A549 (cell line): Measurements from ENCODE around the gene CHKA. TPM values are rescaled to one million over a fixed set of nuclear protein-coding genes. Genes with fewer than 3 reads are reported as not detected.

Source experiments
- ATAC-seq, 2 experiments: fragments of 200-7000 bp in 1 of 2; fragments of >200 bp in 1 of 2; cut with Nextera tagmentation in 1 of 2; cut with Tn5 transposase in 1 of 2; 3 replicates each; pipeline versions ENCODE4 v1.8.0 to v1.9.1; 2018 to 2020; ENCODE audit warnings: mild to moderate bottlenecking in 1 of 2, moderate library complexity in 1 of 2
- CTCF ChIA-PET: fragments of 300-600 bp; sonication (Branson Sonifier 250); formaldehyde crosslinking; extraction: SDS; loops from one replicate; lab custom pipeline; 2021; ENCODE audit warnings: antibody characterized with exemption, inconsistent platforms; lab: Yijun Ruan, JAX
- POLR2A ChIA-PET: fragments of 350-600 bp; formaldehyde crosslinking; extraction: SDS; loops from one replicate; lab custom pipeline; 2021; ENCODE audit warnings: antibody characterized with exemption, inconsistent platforms; lab: Yijun Ruan, JAX
- DNase-seq, 2 experiments: peaks; one replicate each; pipeline versions ENCODE4 v3.0.0 to v3.0.0-alpha.2; 2011 to 2016; ENCODE audit warnings: low read depth in 1 of 2, low spot score in 1 of 2
- FAIRE-seq: peaks from 2 replicates; lab custom pipeline; 2011; peaks lifted over from hg19 to GRCh38; lab: Jason Lieb, UNC
- H3K27ac ChIP-seq, 2 experiments: fragments of >200 bp; sonication (Bioruptor Twin); formaldehyde crosslinking; 3 replicates each; pipeline ENCODE4 v1.5.1; 2016 to 2017
- H3K4me1 ChIP-seq: fragments of >200 bp; sonication (Bioruptor Twin); formaldehyde crosslinking; 3 replicates; pipeline ENCODE4 v1.6.1; 2016
- H3K4me2 ChIP-seq: fragments of >200 bp; sonication (Bioruptor Twin); formaldehyde crosslinking; 3 replicates; pipeline ENCODE4 v1.6.1; 2016
- H3K4me3 ChIP-seq: fragments of >200 bp; sonication (Bioruptor Twin); formaldehyde crosslinking; 3 replicates; pipeline ENCODE4 v1.5.1; 2016
- H3K9me3 ChIP-seq: fragments of >200 bp; sonication (Bioruptor Twin); formaldehyde crosslinking; 3 replicates; pipeline ENCODE4 v1.6.1; 2016
- CBX8 ChIP-seq: fragments of 200-600 bp; sonication (generic); IDR thresholded peaks from 2 replicates; pipeline ENCODE4 v1.6.1; 2016
- CEBPB ChIP-seq, 2 experiments: fragments of >200 bp in 1 of 2; sonication (Bioruptor Twin) in 1 of 2; formaldehyde crosslinking in 1 of 2; IDR thresholded peaks; 2 replicates each; pipeline ENCODE4 v1.6.1; 2012 to 2016
- EHF ChIP-seq: fragments of 250-450 bp; sonication (Bioruptor Pico); IDR thresholded peaks from 2 replicates; pipeline ENCODE4 v1.5.0; 2020; ENCODE audit warnings: mild to moderate bottlenecking
- EHMT2 ChIP-seq: fragments of 200-600 bp; sonication (generic); IDR thresholded peaks from 2 replicates; pipeline ENCODE4 v1.6.1; 2016; ENCODE audit warnings: antibody characterized with exemption, low read depth, mild to moderate bottlenecking, moderate library complexity
- FOSL2 ChIP-seq, 2 experiments: fragments of 450-650 bp in 1 of 2; fragments of >200 bp in 1 of 2; sonication (Bioruptor Twin) in 1 of 2; formaldehyde crosslinking; IDR thresholded peaks; 2 replicates each; pipeline versions ENCODE4 v1.5.0 to v1.6.1; 2016 to 2020; ENCODE audit warnings: mild to moderate bottlenecking in 1 of 2, moderate library complexity in 1 of 2
- HDAC2 ChIP-seq: fragments of 200-600 bp; sonication (generic); IDR thresholded peaks from 2 replicates; pipeline ENCODE4 v1.6.1; 2016
- HEYL ChIP-seq: fragments of 250-450 bp; sonication (Bioruptor Pico); IDR thresholded peaks from 2 replicates; pipeline ENCODE4 v1.8.0; 2021; ENCODE audit warnings: mild to moderate bottlenecking, moderate library complexity
- HOXB13 ChIP-seq: fragments of 250-450 bp; sonication (Bioruptor Pico); IDR thresholded peaks from 2 replicates; pipeline ENCODE4 v1.5.0; 2020; ENCODE audit warnings: low read depth, mild to moderate bottlenecking, moderate library complexity
- JUN ChIP-seq, 2 experiments: fragments of >200 bp; sonication (Bioruptor Twin); formaldehyde crosslinking; IDR thresholded peaks; 2 replicates in 1 of 2; 3 replicates in 1 of 2; pipeline ENCODE4 v1.6.1; 2016 to 2017
- JUNB ChIP-seq: fragments of >200 bp; sonication (Bioruptor Twin); formaldehyde crosslinking; IDR thresholded peaks from 2 replicates; pipeline ENCODE4 v1.6.1; 2016
- KDM5A ChIP-seq: fragments of 200-600 bp; sonication (generic); IDR thresholded peaks from 2 replicates; pipeline ENCODE4 v1.6.1; 2016; ENCODE audit warnings: antibody characterized with exemption, mild to moderate bottlenecking
- MAZ ChIP-seq: fragments of 150-350 bp; IDR thresholded peaks from 2 replicates; pipeline ENCODE4 v1.6.1; 2014; ENCODE audit warnings: antibody characterized with exemption, low read depth, low read length, borderline replicate concordance
- MYC ChIP-seq: IDR thresholded peaks from 2 replicates; pipeline ENCODE4 v1.6.1; 2012; ENCODE audit warnings: mild to moderate bottlenecking, inconsistent platforms, low read length, improper control_type of control experiment, borderline replicate concordance
- NPAS2 ChIP-seq: fragments of 250-450 bp; sonication (Bioruptor Pico); IDR thresholded peaks from 2 replicates; pipeline ENCODE4 v1.8.0; 2022; ENCODE audit warnings: mild to moderate bottlenecking, moderate library complexity, borderline replicate concordance
- NR3C1 ChIP-seq: fragments of >200 bp; sonication (Bioruptor Twin); formaldehyde crosslinking; IDR thresholded peaks from 3 replicates; pipeline ENCODE4 v1.6.1; 2017
- RCOR1 ChIP-seq: fragments of 150-350 bp; IDR thresholded peaks from 2 replicates; pipeline ENCODE4 v1.6.1; 2014; ENCODE audit warnings: antibody characterized with exemption, low read length, low read depth
- SMC3 ChIP-seq: fragments of >200 bp; sonication (Bioruptor Twin); formaldehyde crosslinking; IDR thresholded peaks from 3 replicates; pipeline ENCODE4 v1.6.1; 2018; ENCODE audit warnings: inconsistent platforms
- ZC3H11A ChIP-seq: fragments of 450-650 bp; IDR thresholded peaks from 2 replicates; pipeline ENCODE4 v1.6.1; 2014; ENCODE audit warnings: antibody characterized with exemption, mild to moderate bottlenecking
- ZFP36 ChIP-seq: fragments of 450-650 bp; IDR thresholded peaks from 2 replicates; pipeline ENCODE4 v1.6.1; 2014; ENCODE audit warnings: borderline replicate concordance; ENCODE audit not compliant: partially characterized antibody
- WGBS: methylation state at CpG from one replicate; pipeline ENCODE4 v1.1.6; 2017; ENCODE audit errors: missing lambda C conversion rate; 5-methylcytosine and 5-hydroxymethylcytosine counted together
- polyA plus RNA-seq, 4 experiments: library from polyadenylated mRNA; depleted of rRNA in 3 of 4; stranded (reverse); fragments of >200 nt; fragmentation: RNase III in 1 of 4; extraction: RNeasy Plus Mini Kit Qiagen cat#74134 plus additional on column Dnase treatment in 1 of 4; gene quantifications; 2 replicates in 3 of 4; 3 replicates in 1 of 4; pipeline ENCODE4 v1.2.3, GENCODE V29; 2011 to 2017
- TF ChIP-seq, protein P1 (sequence below): fragments of 150-350 bp; IDR thresholded peaks from 2 replicates; pipeline ENCODE4 v1.6.1; 2014; ENCODE audit warnings: low read depth, mild to moderate bottlenecking, low read length
- TF ChIP-seq, protein P2 (sequence below): fragments of 450-650 bp; IDR thresholded peaks from 2 replicates; pipeline ENCODE4 v1.6.1; 2014; ENCODE audit warnings: antibody characterized with exemption
- TF ChIP-seq, protein P3 (sequence below): IDR thresholded peaks from 2 replicates; pipeline ENCODE4 v1.6.1; 2012
- TF ChIP-seq, protein P4 (sequence below): fragments of >200 bp; sonication (Bioruptor Twin); formaldehyde crosslinking; IDR thresholded peaks from 3 replicates; pipeline ENCODE4 v1.5.1; 2016
- TF ChIP-seq, protein P5 (sequence below): fragments of 200-600 bp; sonication (generic); IDR thresholded peaks from 2 replicates; pipeline ENCODE4 v1.6.1; 2016; ENCODE audit warnings: antibody characterized with exemption, mild to moderate bottlenecking, moderate library complexity
- TF ChIP-seq, protein P6 (sequence below): fragments of 250-450 bp; sonication (Bioruptor Pico); IDR thresholded peaks from 2 replicates; pipeline ENCODE4 v1.5.0; 2020; ENCODE audit warnings: low read depth, mild to moderate bottlenecking, moderate library complexity
- TF ChIP-seq, protein P7 (sequence below): fragments of 250-450 bp; sonication (Bioruptor Pico); IDR thresholded peaks from 2 replicates; pipeline ENCODE4 v1.5.0; 2021; ENCODE audit warnings: mild to moderate bottlenecking, moderate library complexity, borderline replicate concordance

Gene CHKA
- polyA plus RNA-seq, 2 of the 4 experiments (the other 2 are of a cell fraction) = 14.2 to 21.7 TPM

DNA sequence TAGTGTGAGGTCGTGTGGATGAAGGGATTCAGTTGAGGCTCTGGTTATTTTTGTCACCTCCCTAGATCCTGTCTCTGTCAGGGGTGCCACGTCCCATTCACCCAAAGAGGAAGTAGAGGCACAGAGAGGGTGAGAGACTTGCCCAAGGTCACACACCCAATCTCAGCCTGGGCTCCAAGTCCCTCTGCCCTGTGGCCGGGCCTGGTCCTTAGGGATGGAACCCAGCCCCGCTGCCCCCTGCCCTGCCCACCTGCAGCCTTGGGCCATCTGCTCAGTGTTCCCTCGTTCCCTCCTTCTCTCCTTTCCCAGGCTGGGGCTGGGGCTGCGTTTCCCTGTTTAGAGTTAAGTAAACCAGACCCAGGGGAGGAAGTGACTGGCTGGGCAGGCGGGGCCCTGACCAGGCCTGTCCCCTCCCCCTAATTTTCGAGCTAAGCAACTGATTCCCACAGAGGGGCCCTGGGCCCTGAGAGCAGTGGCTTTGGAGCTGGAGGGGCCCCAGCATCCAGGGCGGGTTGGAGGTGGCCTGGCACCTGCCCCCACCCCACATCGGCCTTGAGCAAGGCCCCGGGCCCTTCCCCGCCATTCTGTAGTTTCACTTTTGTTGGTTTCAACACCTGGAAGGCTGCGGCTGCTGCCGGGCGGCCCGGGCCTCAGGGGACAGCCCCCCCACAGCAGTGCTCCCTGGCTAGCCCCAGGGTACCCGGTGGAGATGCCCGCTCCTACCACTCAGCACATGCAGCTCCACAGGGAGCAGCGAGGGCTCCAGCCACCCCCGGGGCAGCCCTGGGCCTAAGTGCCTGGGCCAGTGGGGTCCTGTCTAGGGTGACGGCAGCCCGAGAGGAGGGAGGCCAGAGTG lies 80.9 kb downstream of the CHKA start:
- Histone ChIP-seq H3K4me2 (peak overlapping the region; percentile 94), H3K9me3 (no peaks in the 10 kb centered on the region), H3K4me1 (peaks cover 49% of the 10 kb centered on the region), H3K4me3 (peak overlapping the region; percentile 60), H3K27ac (peak overlapping the region; percentile 95 to 96)
- no peak for FAIRE-seq
- ChIA-PET POLR2A (interaction anchor here (1.8 to 2.5 kb wide), 2 partner anchors 26 to 30 kb away, joined by 5 to 9 read pairs; partner anchors contain the start of gene ALDH3B1), CTCF (interaction anchor here (0.9 to 7.3 kb wide), 6 partner anchors 12 to 257 kb away, joined by 4 to 60 read pairs (median 6); partner anchors contain the start of gene ALDH3B1)
- WGBS = 8% methylated on average over 11 of the region's 22 CpGs
- TF ChIP-seq, protein P1, sequence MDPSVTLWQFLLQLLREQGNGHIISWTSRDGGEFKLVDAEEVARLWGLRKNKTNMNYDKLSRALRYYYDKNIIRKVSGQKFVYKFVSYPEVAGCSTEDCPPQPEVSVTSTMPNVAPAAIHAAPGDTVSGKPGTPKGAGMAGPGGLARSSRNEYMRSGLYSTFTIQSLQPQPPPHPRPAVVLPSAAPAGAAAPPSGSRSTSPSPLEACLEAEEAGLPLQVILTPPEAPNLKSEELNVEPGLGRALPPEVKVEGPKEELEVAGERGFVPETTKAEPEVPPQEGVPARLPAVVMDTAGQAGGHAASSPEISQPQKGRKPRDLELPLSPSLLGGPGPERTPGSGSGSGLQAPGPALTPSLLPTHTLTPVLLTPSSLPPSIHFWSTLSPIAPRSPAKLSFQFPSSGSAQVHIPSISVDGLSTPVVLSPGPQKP = no peak
- TF ChIP-seq, protein P2, sequence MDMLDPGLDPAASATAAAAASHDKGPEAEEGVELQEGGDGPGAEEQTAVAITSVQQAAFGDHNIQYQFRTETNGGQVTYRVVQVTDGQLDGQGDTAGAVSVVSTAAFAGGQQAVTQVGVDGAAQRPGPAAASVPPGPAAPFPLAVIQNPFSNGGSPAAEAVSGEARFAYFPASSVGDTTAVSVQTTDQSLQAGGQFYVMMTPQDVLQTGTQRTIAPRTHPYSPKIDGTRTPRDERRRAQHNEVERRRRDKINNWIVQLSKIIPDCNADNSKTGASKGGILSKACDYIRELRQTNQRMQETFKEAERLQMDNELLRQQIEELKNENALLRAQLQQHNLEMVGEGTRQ = no peak
- TF ChIP-seq CEBPB (IDR thresholded peaks at IDR 0.05) (no peak), SMC3 (no peak), MAZ (no peak), EHF (CRISPR knock-in tag) (no peak), HEYL (CRISPR knock-in tag) (no peak), KDM5A (no peak), FOSL2 (IDR thresholded peaks at IDR 0.05) (no peak), FOSL2 (CRISPR knock-in tag; IDR thresholded peaks at IDR 0.05) (no peak), MYC (no peak), HDAC2 (no peak), ZFP36 (peak; percentile 53), JUNB (no peak), RCOR1 (no peak), NPAS2 (CRISPR knock-in tag) (no peak), HOXB13 (CRISPR knock-in tag) (no peak), NR3C1 (no peak), EHMT2 (no peak), JUN (IDR thresholded peaks at IDR 0.05) (peak in 1 of 2 experiments; percentile 49; a peak in 1 of 5 replicates), CBX8 (no peak), ZC3H11A (no peak)
- TF ChIP-seq, protein P3, sequence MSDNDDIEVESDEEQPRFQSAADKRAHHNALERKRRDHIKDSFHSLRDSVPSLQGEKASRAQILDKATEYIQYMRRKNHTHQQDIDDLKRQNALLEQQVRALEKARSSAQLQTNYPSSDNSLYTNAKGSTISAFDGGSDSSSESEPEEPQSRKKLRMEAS = peak; percentile 33
- TF ChIP-seq, protein P4, sequence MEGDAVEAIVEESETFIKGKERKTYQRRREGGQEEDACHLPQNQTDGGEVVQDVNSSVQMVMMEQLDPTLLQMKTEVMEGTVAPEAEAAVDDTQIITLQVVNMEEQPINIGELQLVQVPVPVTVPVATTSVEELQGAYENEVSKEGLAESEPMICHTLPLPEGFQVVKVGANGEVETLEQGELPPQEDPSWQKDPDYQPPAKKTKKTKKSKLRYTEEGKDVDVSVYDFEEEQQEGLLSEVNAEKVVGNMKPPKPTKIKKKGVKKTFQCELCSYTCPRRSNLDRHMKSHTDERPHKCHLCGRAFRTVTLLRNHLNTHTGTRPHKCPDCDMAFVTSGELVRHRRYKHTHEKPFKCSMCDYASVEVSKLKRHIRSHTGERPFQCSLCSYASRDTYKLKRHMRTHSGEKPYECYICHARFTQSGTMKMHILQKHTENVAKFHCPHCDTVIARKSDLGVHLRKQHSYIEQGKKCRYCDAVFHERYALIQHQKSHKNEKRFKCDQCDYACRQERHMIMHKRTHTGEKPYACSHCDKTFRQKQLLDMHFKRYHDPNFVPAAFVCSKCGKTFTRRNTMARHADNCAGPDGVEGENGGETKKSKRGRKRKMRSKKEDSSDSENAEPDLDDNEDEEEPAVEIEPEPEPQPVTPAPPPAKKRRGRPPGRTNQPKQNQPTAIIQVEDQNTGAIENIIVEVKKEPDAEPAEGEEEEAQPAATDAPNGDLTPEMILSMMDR = no peak
- TF ChIP-seq, protein P5, sequence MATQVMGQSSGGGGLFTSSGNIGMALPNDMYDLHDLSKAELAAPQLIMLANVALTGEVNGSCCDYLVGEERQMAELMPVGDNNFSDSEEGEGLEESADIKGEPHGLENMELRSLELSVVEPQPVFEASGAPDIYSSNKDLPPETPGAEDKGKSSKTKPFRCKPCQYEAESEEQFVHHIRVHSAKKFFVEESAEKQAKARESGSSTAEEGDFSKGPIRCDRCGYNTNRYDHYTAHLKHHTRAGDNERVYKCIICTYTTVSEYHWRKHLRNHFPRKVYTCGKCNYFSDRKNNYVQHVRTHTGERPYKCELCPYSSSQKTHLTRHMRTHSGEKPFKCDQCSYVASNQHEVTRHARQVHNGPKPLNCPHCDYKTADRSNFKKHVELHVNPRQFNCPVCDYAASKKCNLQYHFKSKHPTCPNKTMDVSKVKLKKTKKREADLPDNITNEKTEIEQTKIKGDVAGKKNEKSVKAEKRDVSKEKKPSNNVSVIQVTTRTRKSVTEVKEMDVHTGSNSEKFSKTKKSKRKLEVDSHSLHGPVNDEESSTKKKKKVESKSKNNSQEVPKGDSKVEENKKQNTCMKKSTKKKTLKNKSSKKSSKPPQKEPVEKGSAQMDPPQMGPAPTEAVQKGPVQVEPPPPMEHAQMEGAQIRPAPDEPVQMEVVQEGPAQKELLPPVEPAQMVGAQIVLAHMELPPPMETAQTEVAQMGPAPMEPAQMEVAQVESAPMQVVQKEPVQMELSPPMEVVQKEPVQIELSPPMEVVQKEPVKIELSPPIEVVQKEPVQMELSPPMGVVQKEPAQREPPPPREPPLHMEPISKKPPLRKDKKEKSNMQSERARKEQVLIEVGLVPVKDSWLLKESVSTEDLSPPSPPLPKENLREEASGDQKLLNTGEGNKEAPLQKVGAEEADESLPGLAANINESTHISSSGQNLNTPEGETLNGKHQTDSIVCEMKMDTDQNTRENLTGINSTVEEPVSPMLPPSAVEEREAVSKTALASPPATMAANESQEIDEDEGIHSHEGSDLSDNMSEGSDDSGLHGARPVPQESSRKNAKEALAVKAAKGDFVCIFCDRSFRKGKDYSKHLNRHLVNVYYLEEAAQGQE = peak; percentile 45; the same call in 1 of the 2 replicates
- TF ChIP-seq, protein P6, sequence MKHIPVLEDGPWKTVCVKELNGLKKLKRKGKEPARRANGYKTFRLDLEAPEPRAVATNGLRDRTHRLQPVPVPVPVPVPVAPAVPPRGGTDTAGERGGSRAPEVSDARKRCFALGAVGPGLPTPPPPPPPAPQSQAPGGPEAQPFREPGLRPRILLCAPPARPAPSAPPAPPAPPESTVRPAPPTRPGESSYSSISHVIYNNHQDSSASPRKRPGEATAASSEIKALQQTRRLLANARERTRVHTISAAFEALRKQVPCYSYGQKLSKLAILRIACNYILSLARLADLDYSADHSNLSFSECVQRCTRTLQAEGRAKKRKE (CRISPR knock-in tag) = no peak
- TF ChIP-seq, protein P7, sequence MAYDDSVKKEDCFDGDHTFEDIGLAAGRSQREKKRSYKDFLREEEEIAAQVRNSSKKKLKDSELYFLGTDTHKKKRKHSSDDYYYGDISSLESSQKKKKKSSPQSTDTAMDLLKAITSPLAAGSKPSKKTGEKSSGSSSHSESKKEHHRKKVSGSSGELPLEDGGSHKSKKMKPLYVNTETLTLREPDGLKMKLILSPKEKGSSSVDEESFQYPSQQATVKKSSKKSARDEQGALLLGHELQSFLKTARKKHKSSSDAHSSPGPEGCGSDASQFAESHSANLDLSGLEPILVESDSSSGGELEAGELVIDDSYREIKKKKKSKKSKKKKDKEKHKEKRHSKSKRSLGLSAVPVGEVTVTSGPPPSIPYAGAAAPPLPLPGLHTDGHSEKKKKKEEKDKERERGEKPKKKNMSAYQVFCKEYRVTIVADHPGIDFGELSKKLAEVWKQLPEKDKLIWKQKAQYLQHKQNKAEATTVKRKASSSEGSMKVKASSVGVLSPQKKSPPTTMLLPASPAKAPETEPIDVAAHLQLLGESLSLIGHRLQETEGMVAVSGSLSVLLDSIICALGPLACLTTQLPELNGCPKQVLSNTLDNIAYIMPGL (CRISPR knock-in tag) = no peak
- ATAC-seq = peak; percentile 9 to 55; a peak in 4 of 6 replicates
- peak; percentile 51 to 64 for DNase-seq
